T-cell (primary cell): ENCODE results near the gene LPIN1. TPM values are rescaled to one million over a fixed set of nuclear protein-coding genes. Genes with fewer than 3 reads are reported as not detected.
"Not testable (repeated sequence)": the region's sequence is repeated elsewhere in the genome, so short reads cannot be mapped to it uniquely, and the experiment has no call there.

ENCODE experiments used
- ATAC-seq, 4 experiments: fragments of 200-7000 bp in 3 of 4; fragments of 150-1000 bp in 1 of 4; cut with Tn5 transposase; replicated peaks in 1 of 4; 1 replicate in 3 of 4; 2 replicates in 1 of 4; pipeline ENCODE4 v1.10.0; 2021; ENCODE audit warnings: moderate library complexity in 3 of 4, mild to moderate bottlenecking in 2 of 4, moderate number of reproducible peaks in 1 of 4
- CTCF ChIA-PET, 2 donors: fragments of 300-600 bp; sonication (Branson Sonifier 250); formaldehyde crosslinking; loops; one replicate each; lab custom pipeline; 2022; ENCODE audit warnings: antibody characterized with exemption in 2 of 2; lab: Charles Lee
- POLR2A ChIA-PET, 2 donors: fragments of 300-600 bp; sonication (Branson Sonifier 250); formaldehyde crosslinking; loops; one replicate each; lab custom pipeline; 2022; ENCODE audit warnings: antibody characterized with exemption in 2 of 2; lab: Charles Lee
- DNase-seq, 35 experiments: peaks; one replicate each; pipeline versions ENCODE4 v3.0.0 to v3.0.0-alpha.2; 2013 to 2023
- H3K27ac ChIP-seq: one replicate; pipeline ENCODE4 v1.5.1; 2013; ENCODE audit warnings: low read length
- H3K27me3 ChIP-seq, 2 experiments: replicated peaks in 1 of 2; 1 replicate in 1 of 2; 2 replicates in 1 of 2; pipeline versions ENCODE4 v1.6.1 to v1.7.0; 2013; ENCODE audit warnings: low read length in 1 of 2, mixed read lengths in 1 of 2; ENCODE audit not compliant: control insufficient read depth in 2 of 2, insufficient read depth in 2 of 2; ENCODE audit errors: extremely low read depth in 1 of 2
- H3K36me3 ChIP-seq, 2 donors: 1 replicate in 1 of 2; 2 replicates in 1 of 2; pipeline versions ENCODE4 v1.6.1 to v1.7.0; 2013; ENCODE audit warnings: low read length in 1 of 2; ENCODE audit not compliant: control insufficient read depth in 2 of 2, insufficient read depth in 1 of 2; ENCODE audit errors: extremely low read depth in 1 of 2
- H3K4me1 ChIP-seq, 2 experiments: 1 replicate in 1 of 2; 2 replicates in 1 of 2; pipeline versions ENCODE4 v1.6.1 to v1.7.0; 2013; ENCODE audit warnings: low read length in 2 of 2, mixed read lengths in 1 of 2; ENCODE audit not compliant: insufficient read depth in 2 of 2, control insufficient read depth in 1 of 2; ENCODE audit errors: extremely low read depth in 1 of 2
- H3K4me3 ChIP-seq, 2 donors: 1 replicate in 1 of 2; 2 replicates in 1 of 2; pipeline versions ENCODE4 v1.5.1 to v1.7.0; 2013; ENCODE audit warnings: mild to moderate bottlenecking in 2 of 2, low read length in 1 of 2, moderate library complexity in 1 of 2; ENCODE audit not compliant: control insufficient read depth in 1 of 2; ENCODE audit errors: extremely low read depth in 1 of 2
- H3K9me3 ChIP-seq: 2 replicates; pipeline ENCODE4 v1.7.0; 2013
- H3K27ac Mint-ChIP-seq, 2 donors: one replicate each; pipeline ENCODE4 v1.8.0; 2020 to 2021; ENCODE audit warnings: mild to moderate bottlenecking in 2 of 2, mixed read lengths in 2 of 2
- H3K27me3 Mint-ChIP-seq, 2 donors: one replicate each; pipeline ENCODE4 v1.8.0; 2021 to 2022; ENCODE audit warnings: mixed read lengths in 2 of 2
- H3K36me3 Mint-ChIP-seq: one replicate; pipeline ENCODE4 v1.8.0; 2021; ENCODE audit warnings: mixed read lengths
- H3K4me1 Mint-ChIP-seq, 3 donors: one replicate each; pipeline ENCODE4 v1.8.0; 2020 to 2022; ENCODE audit warnings: mixed read lengths in 3 of 3, mild to moderate bottlenecking in 1 of 3
- H3K4me3 Mint-ChIP-seq, 3 donors: one replicate each; pipeline ENCODE4 v1.8.0; 2020 to 2022; ENCODE audit warnings: mild to moderate bottlenecking in 3 of 3, mixed read lengths in 3 of 3, moderate library complexity in 3 of 3
- H3K9me3 Mint-ChIP-seq, 3 donors: one replicate each; pipeline ENCODE4 v1.8.0; 2020 to 2022; ENCODE audit warnings: mixed read lengths in 3 of 3
- WGBS: methylation state at CpG from one replicate; pipeline ENCODE4 v1.1.5; 2013; ENCODE audit warnings: missing lambda C conversion rate; ENCODE audit not compliant: insufficient coverage; 5-methylcytosine and 5-hydroxymethylcytosine counted together
- total RNA-seq, 35 experiments: library from RNA in 6 of 35; stranded (reverse) in 6 of 35; fragments of 120-200 nt in 1 of 35; gene quantifications; one replicate each; pipeline versions ENCODE4 v1.2.1 to v1.2.4 and lab custom pipeline; 2013 to 2026

The LPIN1 gene
- total RNA-seq, 5 donors from 2014 or later (not counting 1 experiment from before 2014, with no cell fraction given), result 67.1 to 102 (median 88.0) TPM

DNA sequence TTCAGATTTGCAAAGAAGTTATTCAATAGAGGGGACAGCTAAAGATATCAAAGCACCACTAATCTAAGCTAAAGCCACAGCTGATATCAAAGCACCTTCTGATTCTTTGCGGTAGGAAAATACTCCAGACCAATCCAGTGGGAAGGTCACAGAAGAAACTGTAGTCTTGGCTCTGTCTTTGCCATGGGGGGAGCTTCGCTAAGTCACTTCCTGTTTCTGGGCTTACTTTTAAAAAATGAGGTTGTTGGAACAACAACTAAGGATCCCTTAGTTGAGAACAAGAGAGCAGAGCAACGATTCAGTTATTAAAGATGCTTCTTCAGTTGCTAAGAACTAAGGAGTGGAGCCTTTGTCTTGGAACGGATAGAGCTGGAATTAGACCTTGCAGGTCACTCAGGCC is 12.2 kb downstream of the LPIN1 start:
- Mint-ChIP-seq H3K27ac (peak overlapping the region; percentile 74 to 89), H3K4me3 (peak overlapping the region in 1 of 3 donors; percentile 27), H3K9me3 (no peaks in the 10 kb centered on the region), H3K36me3 (peaks cover 27% of the 10 kb centered on the region), H3K4me1 (peaks cover 78 to 86% (median 85%) of the 10 kb centered on the region in 3 donors), H3K27me3 (no peaks in the 10 kb centered on the region)
- ATAC-seq (no peak), DNase-seq (no peak)
- peaks cover 23 to 59% of the 10 kb centered on the region in 2 experiments for H3K4me1 ChIP-seq
- ChIA-PET CTCF (interaction anchor here (0.6 to 2.9 kb wide), 9 partner anchors 8 to 1592 kb away, joined by 3 to 13 read pairs (median 4); no protein-coding TSS in a partner anchor), POLR2A (interaction anchor here in 1 of 2 donors (0.8 kb wide), 1 partner anchor 11 kb away, joined by 3 read pairs; no protein-coding TSS in a partner anchor)
- H3K27ac ChIP-seq, result no peak overlapping the region
- no peaks in the 10 kb centered on the region for H3K27me3 ChIP-seq
- no peaks in the 10 kb centered on the region for H3K9me3 ChIP-seq
- no peak overlapping the region for H3K4me3 ChIP-seq
- H3K36me3 ChIP-seq, result peaks cover 0 to 10% of the 10 kb centered on the region in 2 donors
- 64% methylated on average over 4 of the region's 4 CpGs for WGBS

DNA sequence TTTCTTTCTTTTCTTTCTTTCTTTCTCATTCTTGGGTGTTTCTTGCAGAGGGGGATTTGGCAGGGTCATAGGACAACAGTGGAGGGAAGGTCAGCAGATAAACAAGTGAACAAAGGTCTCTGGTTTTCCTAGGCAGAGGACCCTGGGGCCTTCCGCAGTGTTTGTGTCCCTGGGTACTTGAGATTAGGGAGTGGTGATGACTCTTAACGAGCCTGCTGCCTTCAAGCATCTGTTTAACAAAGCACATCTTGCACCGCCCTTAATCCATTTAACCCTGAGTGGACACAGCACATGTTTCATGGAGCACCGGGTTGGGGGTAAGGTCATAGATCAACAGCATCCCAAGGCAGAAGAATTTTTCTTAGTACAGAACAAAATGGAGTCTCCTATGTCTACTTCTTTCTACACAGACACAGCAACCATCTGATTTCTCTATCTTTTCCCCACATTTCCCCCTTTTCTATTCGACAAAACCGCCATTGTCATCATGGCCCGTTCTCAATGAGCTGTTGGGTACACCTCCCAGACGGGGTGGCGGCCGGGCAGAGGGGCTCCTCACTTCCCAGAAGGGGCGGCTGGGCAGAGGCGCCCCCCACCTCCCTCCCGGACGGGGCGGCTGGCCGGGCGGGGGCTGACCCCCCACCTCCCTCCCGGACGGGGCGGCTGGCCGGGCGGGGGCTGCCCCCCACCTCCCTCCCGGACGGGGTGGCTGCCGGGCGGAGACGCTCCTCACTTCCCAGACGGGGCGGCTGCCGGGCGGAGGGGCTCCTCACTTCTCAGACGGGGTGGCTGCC is 12.9 kb downstream of the LPIN1 start:
- H3K9me3 ChIP-seq, H3K27me3 ChIP-seq, DNase-seq, H3K27ac ChIP-seq, ATAC-seq, H3K4me3 ChIP-seq, H3K9me3 Mint-ChIP-seq, H3K27me3 Mint-ChIP-seq: not testable (repeated sequence)
- H3K27ac Mint-ChIP-seq, result peak overlapping the region; percentile 74 to 89
- H3K36me3 ChIP-seq, result peaks cover 0 to 15% of the 10 kb centered on the region in 2 donors
- peaks cover 31% of the 10 kb centered on the region for H3K36me3 Mint-ChIP-seq
- H3K4me1 Mint-ChIP-seq, result peaks cover 74 to 80% (median 79%) of the 10 kb centered on the region in 3 donors
- ChIA-PET CTCF (interaction anchor here (0.6 to 2.9 kb wide), 5 partner anchors 9 to 309 kb away, joined by 3 to 13 read pairs (median 4); no protein-coding TSS in a partner anchor), POLR2A (interaction anchor here in 1 of 2 donors (0.8 kb wide), 1 partner anchor 12 kb away, joined by 3 read pairs; no protein-coding TSS in a partner anchor)
- WGBS, result no CpG with 5 or more reads among the region's 32 CpGs
- H3K4me3 Mint-ChIP-seq, result peak overlapping the region in 1 of 3 donors; percentile 27
- H3K4me1 ChIP-seq, result peaks cover 16 to 51% of the 10 kb centered on the region in 2 experiments

DNA sequence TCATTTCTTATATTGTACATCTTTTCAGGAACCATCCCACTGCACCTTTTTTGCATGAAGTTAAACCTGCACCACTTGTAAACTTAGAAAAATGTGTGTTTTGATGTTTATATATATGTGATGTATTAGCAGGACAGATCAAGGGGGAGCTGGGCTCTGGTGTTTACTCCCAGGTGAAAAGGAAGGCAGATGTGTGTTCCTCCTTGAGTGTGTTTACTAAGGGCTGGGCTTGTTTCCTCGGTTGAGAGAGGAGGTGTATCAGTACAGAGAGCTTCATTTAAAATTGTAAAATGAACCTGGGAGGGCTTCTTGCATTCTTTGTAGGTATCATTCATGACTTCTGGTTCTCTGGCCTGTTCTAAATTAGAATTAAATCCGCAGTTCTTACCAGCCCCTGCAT is 14.8 kb downstream of the LPIN1 start:
- Histone ChIP-seq H3K4me1 (peaks cover 14 to 37% of the 10 kb centered on the region in 2 experiments), H3K36me3 (peaks cover 0 to 33% of the 10 kb centered on the region in 2 donors), H3K9me3 (no peaks in the 10 kb centered on the region), H3K4me3 (no peak overlapping the region), H3K27ac (no peak overlapping the region), H3K27me3 (no peaks in the 10 kb centered on the region)
- no peaks in the 10 kb centered on the region for H3K27me3 Mint-ChIP-seq
- CTCF ChIA-PET, result interaction anchor here in 1 of 2 donors (1.3 to 1.5 kb wide), 2 partner anchors 10 to 18 kb away, joined by 4 to 5 read pairs; no protein-coding TSS in a partner anchor
- no peak overlapping the region for H3K4me3 Mint-ChIP-seq
- ATAC-seq (no peak), DNase-seq (no peak)
- peak overlapping the region in 1 of 2 donors; percentile 71 for H3K27ac Mint-ChIP-seq
- 78% methylated on average over 1 of the region's 2 CpGs for WGBS
- POLR2A ChIA-PET, result no interaction called here
- H3K4me1 Mint-ChIP-seq, result peaks cover 65 to 78% (median 69%) of the 10 kb centered on the region in 3 donors
- peaks cover 45% of the 10 kb centered on the region for H3K36me3 Mint-ChIP-seq
- no peaks in the 10 kb centered on the region for H3K9me3 Mint-ChIP-seq

DNA sequence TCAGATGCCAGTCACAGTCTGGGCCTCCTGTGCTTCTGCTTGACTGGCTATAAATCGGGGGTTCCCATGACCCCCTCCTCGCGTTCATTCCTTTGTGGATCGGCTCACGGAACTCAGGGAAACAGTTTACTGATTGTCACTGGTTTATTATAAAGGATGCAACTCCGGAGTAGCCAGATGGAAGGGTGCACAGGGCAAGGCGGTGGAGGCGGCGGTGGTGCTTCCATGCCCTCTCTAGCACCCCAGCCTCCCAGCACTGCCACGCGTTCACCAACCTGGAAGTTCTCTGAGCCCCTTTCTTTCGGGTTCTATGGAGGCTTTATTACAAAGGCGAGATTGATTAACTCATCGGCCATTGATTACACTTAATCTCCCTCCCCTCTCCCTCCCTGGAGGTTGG is 15.6 kb downstream of the LPIN1 start:
- no peak overlapping the region for H3K4me3 Mint-ChIP-seq
- POLR2A ChIA-PET, result no interaction called here
- DNase-seq (no peak), ATAC-seq (no peak)
- WGBS, result 96% methylated on average over 8 of the region's 14 CpGs
- H3K9me3 Mint-ChIP-seq, result no peaks in the 10 kb centered on the region
- Histone ChIP-seq H3K4me3 (no peak overlapping the region), H3K27ac (no peak overlapping the region), H3K4me1 (peaks cover 11 to 32% of the 10 kb centered on the region in 2 experiments), H3K36me3 (peaks cover 0 to 41% of the 10 kb centered on the region in 2 donors), H3K9me3 (no peaks in the 10 kb centered on the region), H3K27me3 (no peaks in the 10 kb centered on the region)
- peaks cover 52% of the 10 kb centered on the region for H3K36me3 Mint-ChIP-seq
- peaks cover 57 to 78% (median 64%) of the 10 kb centered on the region in 3 donors for H3K4me1 Mint-ChIP-seq
- CTCF ChIA-PET, result interaction anchor here (0.6 to 1.5 kb wide), 4 partner anchors 11 to 69 kb away, joined by 3 to 5 read pairs (median 4); no protein-coding TSS in a partner anchor
- H3K27me3 Mint-ChIP-seq, result no peaks in the 10 kb centered on the region
- no peak overlapping the region for H3K27ac Mint-ChIP-seq

DNA sequence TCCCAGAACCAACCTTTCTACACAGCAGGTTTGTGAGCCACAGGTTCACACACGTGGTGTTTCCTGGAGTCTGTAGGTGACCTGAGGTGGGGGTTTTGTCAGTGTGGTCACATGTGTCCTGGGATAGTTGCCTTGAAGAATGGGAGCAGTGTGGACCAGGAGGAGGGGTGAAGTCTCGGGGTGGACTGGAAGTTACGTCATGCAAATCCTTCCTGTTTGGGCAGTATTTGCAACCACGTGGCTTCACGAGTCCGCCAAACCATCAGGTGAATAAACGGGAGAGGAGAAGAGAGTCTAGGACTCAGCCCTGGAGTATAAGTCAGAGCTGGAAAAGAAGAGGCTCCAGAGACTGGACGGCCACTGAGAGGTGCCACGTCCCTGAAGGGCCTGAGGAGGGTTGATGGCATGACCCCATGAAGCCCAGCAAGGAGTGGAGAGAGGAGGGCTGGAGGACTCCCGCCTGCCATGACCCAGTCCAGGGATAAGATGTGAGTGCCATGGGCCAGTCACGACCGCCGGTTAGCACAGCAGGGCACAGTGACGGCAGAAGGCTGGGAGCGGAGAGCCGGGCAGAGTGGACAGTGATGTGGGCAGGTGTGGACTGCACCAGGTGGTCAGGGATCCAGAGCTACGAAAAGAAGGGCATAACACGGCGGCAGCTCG is 16.5 kb downstream of the LPIN1 start:
- ChIA-PET POLR2A (no interaction called here), CTCF (interaction anchor here in 1 of 2 donors (0.5 to 1.0 kb wide), 2 partner anchors 17 to 70 kb away, joined by 3 to 4 read pairs; no protein-coding TSS in a partner anchor)
- no peak for DNase-seq
- H3K4me3 Mint-ChIP-seq, result no peak overlapping the region
- peak overlapping the region in 1 of 2 donors; percentile 20 for H3K27ac Mint-ChIP-seq
- no peaks in the 10 kb centered on the region for H3K9me3 ChIP-seq
- H3K27ac ChIP-seq, result no peak overlapping the region
- no peaks in the 10 kb centered on the region for H3K27me3 ChIP-seq
- H3K27me3 Mint-ChIP-seq, result no peaks in the 10 kb centered on the region
- peaks cover 48 to 73% (median 55%) of the 10 kb centered on the region in 3 donors for H3K4me1 Mint-ChIP-seq
- H3K36me3 Mint-ChIP-seq, result peaks cover 58% of the 10 kb centered on the region
- H3K4me1 ChIP-seq, result peaks cover 7 to 24% of the 10 kb centered on the region in 2 experiments
- ATAC-seq, result no peak
- H3K4me3 ChIP-seq, result no peak overlapping the region
- peaks cover 7 to 50% of the 10 kb centered on the region in 2 donors for H3K36me3 ChIP-seq
- WGBS, result 85% methylated on average over 19 of the region's 20 CpGs
- H3K9me3 Mint-ChIP-seq, result no peaks in the 10 kb centered on the region

DNA sequence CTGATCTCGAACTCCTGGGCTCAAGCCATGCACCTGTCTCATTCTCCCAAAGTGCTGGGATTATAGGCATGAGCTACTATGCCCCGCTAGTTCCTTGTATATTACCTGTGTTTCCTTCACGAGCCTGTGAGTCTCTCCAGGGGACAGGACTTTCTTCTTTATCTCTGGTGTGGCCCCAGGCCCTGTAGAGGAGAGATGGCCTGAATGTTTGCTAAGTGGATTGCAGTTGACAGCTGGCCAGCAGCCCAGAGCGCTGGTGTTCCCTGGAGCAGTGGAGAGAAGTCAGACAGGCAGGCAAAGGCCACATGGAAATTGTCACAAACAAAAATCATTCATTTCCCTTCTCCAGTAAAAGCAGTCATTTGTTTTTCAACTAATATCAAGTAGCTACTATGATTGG is 17.9 kb downstream of the LPIN1 start:
- no peaks in the 10 kb centered on the region for H3K27me3 ChIP-seq
- peaks cover 34 to 61% (median 41%) of the 10 kb centered on the region in 3 donors for H3K4me1 Mint-ChIP-seq
- no peaks in the 10 kb centered on the region for H3K9me3 Mint-ChIP-seq
- ChIA-PET CTCF (interaction anchor here in 1 of 2 donors (1.1 kb wide), 1 partner anchor 23 kb away, joined by 4 read pairs; no protein-coding TSS in a partner anchor), POLR2A (no interaction called here)
- peak overlapping the region in 1 of 2 donors; percentile 22 for H3K27ac Mint-ChIP-seq
- H3K4me1 ChIP-seq, result peaks cover 4 to 16% of the 10 kb centered on the region in 2 experiments
- H3K4me3 ChIP-seq, result no peak overlapping the region
- DNase-seq (no peak), ATAC-seq (no peak)
- H3K27me3 Mint-ChIP-seq, result no peaks in the 10 kb centered on the region
- H3K36me3 ChIP-seq, result peaks cover 7 to 58% of the 10 kb centered on the region in 2 donors
- WGBS, result 96% methylated on average over 4 of the region's 4 CpGs
- H3K27ac ChIP-seq, result no peak overlapping the region
- peaks cover 60% of the 10 kb centered on the region for H3K36me3 Mint-ChIP-seq
- H3K4me3 Mint-ChIP-seq, result no peak overlapping the region
- H3K9me3 ChIP-seq, result no peaks in the 10 kb centered on the region
